HG02623 (cell line): ENCODE results near the gene ANKRD34B.

Source experiments
- ATAC-seq: cut with Tn5 transposase; IDR thresholded peaks from one replicate; pipeline ENCODE4 v1.9.1; 2021; ENCODE audit warnings: moderate library complexity; ENCODE audit not compliant: unreplicated experiment

ANKRD34B gene

DNA sequence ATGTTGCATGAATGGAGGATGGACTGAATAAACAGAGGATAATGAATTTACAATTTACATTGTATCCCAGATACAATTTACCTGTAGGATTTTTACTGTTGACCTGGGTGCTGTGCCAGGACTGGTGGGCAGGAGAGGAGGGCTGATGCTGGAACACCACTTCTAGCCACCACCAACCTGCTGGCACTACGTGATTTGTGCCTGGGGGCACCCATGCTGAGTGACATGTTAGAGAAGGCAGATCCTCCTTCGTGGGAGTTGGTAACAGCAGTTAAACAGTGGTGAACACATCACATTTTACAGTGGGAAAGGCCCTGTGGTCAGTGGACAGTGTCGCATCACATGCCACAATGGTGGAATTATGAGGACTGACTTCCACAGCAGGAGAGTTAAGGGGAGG is 3.0 kb upstream of the ANKRD34B start:
- no peak for ATAC-seq

- ATAC-seq, result no peak
These were observed 757 bp downstream of the ANKRD34B start for GRCh38 chr5:80569086-80569960.

GRCh38 chr5:80568251-80568650 is 1.8 kb downstream of the ANKRD34B start:
- no peak for ATAC-seq

- ATAC-seq, result no peak
These were observed 3.3 kb downstream of the ANKRD34B start for GRCh38 chr5:80566711-80567259.

DNA sequence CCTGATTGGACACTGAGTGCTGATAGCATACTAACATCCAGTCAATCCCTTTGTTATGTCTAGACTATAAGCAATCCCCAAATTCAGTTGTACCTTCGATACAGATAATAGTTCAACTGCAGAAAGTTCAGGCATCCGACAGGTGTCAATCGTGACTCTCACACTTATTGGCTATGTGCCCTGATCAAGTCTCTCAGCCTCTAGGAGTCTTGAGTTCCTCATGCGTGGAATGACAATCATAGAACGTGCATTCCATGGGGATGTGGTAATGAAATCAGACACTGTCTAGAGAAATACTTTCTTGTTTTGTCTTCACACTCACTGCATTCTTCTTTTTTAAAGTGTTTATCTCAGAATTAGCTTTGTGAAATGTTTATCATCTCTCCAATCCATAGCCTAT is 4.8 kb downstream of the ANKRD34B start:
- ATAC-seq, result no peak

DNA sequence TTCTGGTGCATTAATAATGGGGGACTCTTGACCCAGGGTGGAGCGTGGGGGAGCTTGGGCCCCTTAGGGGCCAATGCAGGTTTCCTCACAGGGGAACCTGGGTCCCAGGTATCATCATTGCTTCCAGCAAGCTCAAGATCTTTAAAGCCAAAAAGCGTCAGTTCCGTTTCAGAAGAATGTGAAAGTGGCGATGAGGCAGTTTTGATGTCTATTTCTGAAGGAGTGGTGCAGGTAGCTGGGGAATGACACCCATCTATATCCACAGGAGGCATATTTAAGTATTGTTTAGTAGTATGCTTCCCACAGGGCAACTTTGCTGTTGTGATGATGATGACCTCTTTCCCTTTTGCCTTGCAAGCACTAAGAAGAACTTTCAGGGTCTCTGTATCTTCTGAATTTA is 10.8 kb downstream of the ANKRD34B start:
- ATAC-seq, result no peak

- no peak for ATAC-seq
These were observed 15.0 kb downstream of the ANKRD34B start for GRCh38 chr5:80555099-80555498.

GRCh38 chr5:80554646-80555045 is 15.4 kb downstream of the ANKRD34B start:
- no peak for ATAC-seq

DNA sequence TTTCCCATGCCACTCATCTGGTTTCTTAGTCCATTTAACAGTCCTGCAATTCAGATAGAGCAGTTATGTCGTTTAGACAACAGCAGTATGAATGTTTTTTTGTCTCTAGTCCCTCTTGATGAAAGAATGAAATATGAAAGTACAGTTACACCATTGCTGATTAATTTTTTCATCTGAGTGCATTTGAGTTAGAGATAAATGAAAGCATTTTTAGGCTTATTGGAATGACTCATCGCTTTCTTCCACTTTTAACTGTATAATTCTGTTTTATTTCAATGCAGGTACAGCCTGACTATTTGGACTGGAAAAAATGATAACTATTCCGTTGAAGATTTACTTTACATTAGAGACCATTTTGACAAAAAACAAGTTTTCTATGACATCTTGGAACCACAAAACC is 28.7 kb downstream of the ANKRD34B start:
- no peak for ATAC-seq

GRCh38 chr5:80540691-80541090 is 29.4 kb downstream of the ANKRD34B start:
- ATAC-seq, result no peak

DNA sequence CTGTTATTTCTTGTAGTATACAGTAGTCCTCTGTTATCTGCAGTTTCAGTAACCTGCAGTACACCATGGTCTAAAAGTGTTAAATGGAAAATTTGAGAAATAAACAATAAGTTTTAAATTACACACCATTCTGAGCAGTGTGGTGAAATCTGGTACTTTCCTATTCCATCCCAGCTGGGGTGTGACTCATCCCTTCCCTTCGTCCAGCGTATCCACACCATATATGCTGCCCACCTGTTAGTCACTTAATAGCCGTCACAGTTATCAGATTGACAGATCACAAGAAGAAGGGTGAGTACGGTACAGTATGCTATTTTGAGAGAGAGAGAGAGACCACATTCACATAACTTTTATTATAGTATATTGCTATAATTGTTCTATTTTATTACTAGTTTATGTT is 53.3 kb downstream of the ANKRD34B start:
- ATAC-seq, result no peak

DNA sequence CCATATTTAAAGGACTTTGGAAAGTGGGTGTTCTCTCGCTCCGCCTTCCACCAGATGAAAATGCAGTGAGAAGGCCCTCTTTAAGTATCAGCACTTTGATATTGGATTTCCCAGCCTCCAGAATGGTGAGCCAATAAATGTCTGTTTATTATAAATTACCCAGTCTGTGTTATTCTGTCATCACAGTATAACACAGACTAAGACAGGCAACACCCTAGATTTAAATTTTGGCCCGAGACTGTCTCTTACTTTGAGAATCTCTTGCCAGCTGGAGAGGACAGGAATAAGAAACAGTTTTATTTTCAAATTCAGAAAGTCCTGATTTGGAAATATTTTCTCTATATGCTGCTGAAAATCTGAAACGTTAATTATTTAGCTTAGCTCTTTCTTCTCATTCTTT is 60.7 kb downstream of the ANKRD34B start:
- ATAC-seq, result no peak

GRCh38 chr5:80508844-80509243 is 61.2 kb downstream of the ANKRD34B start:
- ATAC-seq, result no peak

- ATAC-seq, result no peak
These were observed 62.4 kb downstream of the ANKRD34B start for GRCh38 chr5:80507663-80508062.
